HG03095 (cell line): ENCODE results near the gene RASL10B.
"Not testable (repeated sequence)": the region's sequence is repeated elsewhere in the genome, so short reads cannot be mapped to it uniquely, and the experiment has no call there.

Experiments
- ATAC-seq: cut with Tn5 transposase; IDR thresholded peaks from one replicate; pipeline ENCODE4 v1.9.1; 2021; ENCODE audit warnings: moderate library complexity; ENCODE audit not compliant: unreplicated experiment

Gene RASL10B

GRCh38 chr17:35740997-35741931 lies 9.8 kb downstream of the RASL10B start:
- no peak for ATAC-seq

GRCh38 chr17:35742496-35742895 lies 11.1 kb downstream of the RASL10B start:
- ATAC-seq, result no peak

GRCh38 chr17:35742896-35743477 lies 11.5 kb downstream of the RASL10B start:
- ATAC-seq, result no peak

GRCh38 chr17:35743626-35744328 lies 12.3 kb downstream of the RASL10B start:
- ATAC-seq, result no peak

- no peak for ATAC-seq
These were observed 13.4 kb downstream of the RASL10B start for GRCh38 chr17:35744830-35745229.

- no peak for ATAC-seq
These were observed 13.8 kb downstream of the RASL10B start for GRCh38 chr17:35745246-35745645.

- ATAC-seq, result no peak
These were observed 14.4 kb downstream of the RASL10B start for GRCh38 chr17:35745749-35746320.

GRCh38 chr17:35747540-35748017 lies 16.1 kb downstream of the RASL10B start:
- ATAC-seq, result no peak

- no peak for ATAC-seq
These were observed 17.0 kb downstream of the RASL10B start for GRCh38 chr17:35748341-35748841.

GRCh38 chr17:35748979-35749378 lies 17.5 kb downstream of the RASL10B start:
- ATAC-seq, result no peak

GRCh38 chr17:35749560-35750412 lies 18.3 kb downstream of the RASL10B start:
- no peak for ATAC-seq

- ATAC-seq, result no peak
These were observed 19.3 kb downstream of the RASL10B start for GRCh38 chr17:35750526-35751395.

GRCh38 chr17:35751541-35751940 lies 20.1 kb downstream of the RASL10B start:
- not testable (repeated sequence) for ATAC-seq

- no peak for ATAC-seq
These were observed 21.0 kb downstream of the RASL10B start for GRCh38 chr17:35752471-35752870.

GRCh38 chr17:35752945-35753764 lies 21.7 kb downstream of the RASL10B start, which contains the start of gene GAS2L2:
TSS of gene GAS2L2 (minus strand) at chr17:35753239. CDS start at chr17:35752850, 389 bp downstream.
- ATAC-seq, result no peak

- ATAC-seq, result no peak
These were observed 25.8 kb downstream of the RASL10B start for GRCh38 chr17:35757243-35757642.

- no peak for ATAC-seq
These were observed 29.1 kb downstream of the RASL10B start, which contains the start of gene C17orf50 for GRCh38 chr17:35760587-35760986. TSS of gene C17orf50 (plus strand) at chr17:35760887. CDS start at chr17:35760942, 55 bp downstream.

- no peak for ATAC-seq
These were observed 30.2 kb downstream of the RASL10B start for GRCh38 chr17:35761601-35762000.
